Trophoblast cell (in vitro differentiated cells and primary cell): ENCODE results near the gene TARM1.

ENCODE experiments used
- DNase-seq, 2 donors: peaks; one replicate each; pipeline ENCODE4 v3.0.0-alpha.2; 2016
- H2AFZ ChIP-seq: 2 replicates; pipeline ENCODE4 v1.6.1; 2013; ENCODE audit warnings: low read length, moderate library complexity, mild to moderate bottlenecking; ENCODE audit not compliant: insufficient read depth, poor library complexity
- H2AK5ac ChIP-seq: 2 replicates; pipeline ENCODE4 v1.6.1; 2013; ENCODE audit warnings: mild to moderate bottlenecking, low read length
- H2BK120ac ChIP-seq: 2 replicates; pipeline ENCODE4 v1.6.1; 2013; ENCODE audit warnings: low read length, mild to moderate bottlenecking, moderate library complexity; ENCODE audit not compliant: insufficient read depth, poor library complexity
- H2BK12ac ChIP-seq: 2 replicates; pipeline ENCODE4 v1.6.1; 2013; ENCODE audit warnings: mild to moderate bottlenecking, low read length, moderate library complexity
- H2BK5ac ChIP-seq: 2 replicates; pipeline ENCODE4 v1.6.1; 2013; ENCODE audit warnings: low read length, low read depth, moderate library complexity, mild to moderate bottlenecking; ENCODE audit not compliant: poor library complexity
- H3K14ac ChIP-seq: 2 replicates; pipeline ENCODE4 v1.6.1; 2013; ENCODE audit warnings: mild to moderate bottlenecking, low read length
- H3K18ac ChIP-seq: 2 replicates; pipeline ENCODE4 v1.6.1; 2013; ENCODE audit warnings: mild to moderate bottlenecking, low read length
- H3K23ac ChIP-seq: 2 replicates; pipeline ENCODE4 v1.6.1; 2013; ENCODE audit warnings: low read length
- H3K27ac ChIP-seq: 2 replicates; pipeline ENCODE4 v1.5.1; 2013; ENCODE audit warnings: low read depth, mild to moderate bottlenecking, inconsistent platforms, low read length, moderate library complexity
- H3K27me3 ChIP-seq: 2 replicates; pipeline ENCODE4 v1.6.1; 2013; ENCODE audit warnings: inconsistent platforms, mild to moderate bottlenecking, low read length, moderate library complexity; ENCODE audit not compliant: insufficient read depth
- H3K36me3 ChIP-seq, 2 experiments: 1 replicate in 1 of 2; 2 replicates in 1 of 2; pipeline ENCODE4 v1.6.1; 2013; ENCODE audit warnings: low read length in 2 of 2, mild to moderate bottlenecking in 2 of 2, moderate library complexity in 1 of 2; ENCODE audit not compliant: insufficient read depth in 2 of 2, control insufficient read depth in 1 of 2
- H3K4ac ChIP-seq: 2 replicates; pipeline ENCODE4 v1.6.1; 2013; ENCODE audit warnings: low read depth, mild to moderate bottlenecking, low read length, moderate library complexity
- H3K4me1 ChIP-seq, 2 experiments: 1 replicate in 1 of 2; 2 replicates in 1 of 2; pipeline ENCODE4 v1.6.1; 2013; ENCODE audit warnings: low read length in 2 of 2, mild to moderate bottlenecking in 2 of 2, moderate library complexity in 1 of 2; ENCODE audit not compliant: insufficient read depth in 2 of 2, control insufficient read depth in 1 of 2
- H3K4me2 ChIP-seq: 2 replicates; pipeline ENCODE4 v1.6.1; 2013; ENCODE audit warnings: inconsistent platforms, mild to moderate bottlenecking, low read length, moderate library complexity
- H3K4me3 ChIP-seq: 2 replicates; pipeline ENCODE4 v1.5.1; 2013; ENCODE audit warnings: mild to moderate bottlenecking, low read depth, low read length, inconsistent platforms
- H3K79me1 ChIP-seq: one replicate; pipeline ENCODE4 v1.6.1; 2013; ENCODE audit warnings: low read length
- H3K79me2 ChIP-seq: 2 replicates; pipeline ENCODE4 v1.6.1; 2013; ENCODE audit warnings: low read length, mild to moderate bottlenecking; ENCODE audit not compliant: control insufficient read depth, insufficient read depth, poor library complexity
- H3K9ac ChIP-seq: 2 replicates; pipeline ENCODE4 v1.6.1; 2013; ENCODE audit warnings: mild to moderate bottlenecking, low read length
- H3K9me3 ChIP-seq: 2 replicates; pipeline ENCODE4 v1.6.1; 2013; ENCODE audit warnings: low read depth, mild to moderate bottlenecking, control low read depth, inconsistent platforms, low read length; ENCODE audit not compliant: insufficient read depth
- H4K12ac ChIP-seq: 2 replicates; pipeline ENCODE4 v1.6.1; 2013; ENCODE audit warnings: low read depth, mild to moderate bottlenecking, low read length, moderate library complexity
- H4K8ac ChIP-seq: 2 replicates; pipeline ENCODE4 v1.6.1; 2013; ENCODE audit warnings: low read depth, mild to moderate bottlenecking, low read length, moderate library complexity
- H4K91ac ChIP-seq: one replicate; pipeline ENCODE4 v1.6.1; 2013; ENCODE audit warnings: low read depth, mild to moderate bottlenecking, low read length, moderate library complexity
- WGBS: extraction: QIAGEN DNeasy Blood & Tissue Kit; methylation state at CpG from one replicate; pipeline ENCODE4 v1.1.7; 2013; ENCODE audit warnings: missing lambda C conversion rate; ENCODE audit not compliant: insufficient read length, insufficient coverage; ENCODE audit errors: extremely low coverage; 5-methylcytosine and 5-hydroxymethylcytosine counted together

The TARM1 gene

GRCh38 chr19:54094426-54095000 is 13.3 kb upstream of the TARM1 start:
- no peak overlapping the region for H3K4ac ChIP-seq
- H4K91ac ChIP-seq: no peak overlapping the region
- H3K36me3 ChIP-seq: no peaks in the 10 kb centered on the region
- H2BK12ac ChIP-seq: no peak overlapping the region
- H2BK5ac ChIP-seq: no peak overlapping the region
- H3K9ac ChIP-seq: no peak overlapping the region
- no peak overlapping the region for H2AK5ac ChIP-seq
- no peak overlapping the region for H3K4me3 ChIP-seq
- H2BK120ac ChIP-seq: no peak overlapping the region
- no peak overlapping the region for H4K12ac ChIP-seq
- H3K23ac ChIP-seq: no peak overlapping the region
- no peak overlapping the region for H3K18ac ChIP-seq
- H3K27me3 ChIP-seq: peaks cover 5% of the 10 kb centered on the region
- peaks cover 7% of the 10 kb centered on the region for H3K9me3 ChIP-seq
- H3K79me2 ChIP-seq: no peaks in the 10 kb centered on the region
- no peak overlapping the region for H3K14ac ChIP-seq
- H3K79me1 ChIP-seq: no peaks in the 10 kb centered on the region
- no peak overlapping the region for H3K27ac ChIP-seq
- H3K4me2 ChIP-seq: no peak overlapping the region
- no peak for DNase-seq
- peaks cover 3 to 6% of the 10 kb centered on the region in 2 experiments for H3K4me1 ChIP-seq
- H4K8ac ChIP-seq: no peak overlapping the region
- H2AFZ ChIP-seq: no peak overlapping the region
- whole genome bisulfite sequencing: no CpG with 5 or more reads among the region's 17 CpGs

DNA sequence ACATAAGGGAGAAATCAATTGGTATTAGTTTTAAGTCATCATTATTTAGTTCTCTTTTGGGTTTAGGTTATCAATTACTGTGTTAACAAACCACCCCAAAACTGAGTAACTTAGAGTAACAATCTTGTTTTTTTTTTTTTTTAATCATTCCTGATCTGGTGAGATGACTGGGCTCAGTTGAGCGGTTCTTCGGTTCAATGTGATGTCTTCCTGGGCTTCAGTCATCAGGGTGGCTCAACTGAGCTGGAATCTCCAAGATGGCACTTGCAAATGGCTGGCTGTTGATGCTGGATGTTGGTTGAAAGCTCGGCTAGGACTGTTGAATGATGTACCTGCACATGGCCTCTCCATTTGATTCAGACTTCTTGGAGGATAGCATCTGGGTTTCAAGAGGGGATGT is 3.2 kb upstream of the TARM1 start:
- H2BK120ac ChIP-seq: no peak overlapping the region
- peaks cover 7% of the 10 kb centered on the region for H3K9me3 ChIP-seq
- H2AK5ac ChIP-seq: no peak overlapping the region
- no peaks in the 10 kb centered on the region for H3K27me3 ChIP-seq
- no peak overlapping the region for H4K8ac ChIP-seq
- H3K27ac ChIP-seq: no peak overlapping the region
- no peaks in the 10 kb centered on the region for H3K79me2 ChIP-seq
- no peak overlapping the region for H2AFZ ChIP-seq
- no peak overlapping the region for H4K91ac ChIP-seq
- no peak for DNase-seq
- H4K12ac ChIP-seq: no peak overlapping the region
- H3K4ac ChIP-seq: no peak overlapping the region
- no peak overlapping the region for H3K4me2 ChIP-seq
- no peaks in the 10 kb centered on the region for H3K36me3 ChIP-seq
- no CpG with 5 or more reads among the region's 3 CpGs for WGBS
- no peak overlapping the region for H3K14ac ChIP-seq
- H3K4me1 ChIP-seq: no peaks in the 10 kb centered on the region
- no peak overlapping the region for H2BK12ac ChIP-seq
- H3K79me1 ChIP-seq: no peaks in the 10 kb centered on the region
- H3K4me3 ChIP-seq: no peak overlapping the region
- no peak overlapping the region for H3K23ac ChIP-seq
- no peak overlapping the region for H3K18ac ChIP-seq
- no peak overlapping the region for H2BK5ac ChIP-seq
- no peak overlapping the region for H3K9ac ChIP-seq

GRCh38 chr19:54077334-54077733 is 3.8 kb downstream of the TARM1 start:
- H2BK5ac ChIP-seq: no peak overlapping the region
- H3K4me2 ChIP-seq: no peak overlapping the region
- H3K9ac ChIP-seq: no peak overlapping the region
- H3K4me1 ChIP-seq: no peaks in the 10 kb centered on the region
- H3K23ac ChIP-seq: no peak overlapping the region
- H3K4ac ChIP-seq: no peak overlapping the region
- peaks cover 7% of the 10 kb centered on the region for H3K9me3 ChIP-seq
- H4K8ac ChIP-seq: no peak overlapping the region
- H3K79me1 ChIP-seq: no peaks in the 10 kb centered on the region
- no peak overlapping the region for H2BK120ac ChIP-seq
- WGBS: no CpG with 5 or more reads among the region's 5 CpGs
- H4K91ac ChIP-seq: no peak overlapping the region
- H3K36me3 ChIP-seq: no peaks in the 10 kb centered on the region
- no peak overlapping the region for H3K14ac ChIP-seq
- no peak overlapping the region for H3K27ac ChIP-seq
- H4K12ac ChIP-seq: no peak overlapping the region
- H3K79me2 ChIP-seq: no peaks in the 10 kb centered on the region
- H3K4me3 ChIP-seq: no peak overlapping the region
- no peak overlapping the region for H2AK5ac ChIP-seq
- no peak overlapping the region for H2AFZ ChIP-seq
- no peak for DNase-seq
- H2BK12ac ChIP-seq: no peak overlapping the region
- no peak overlapping the region for H3K18ac ChIP-seq
- H3K27me3 ChIP-seq: no peaks in the 10 kb centered on the region

GRCh38 chr19:54074851-54075250 is 6.3 kb downstream of the TARM1 start:
- no peak overlapping the region for H4K91ac ChIP-seq
- H3K9me3 ChIP-seq: peaks cover 4% of the 10 kb centered on the region
- no peak overlapping the region for H2AK5ac ChIP-seq
- H2BK120ac ChIP-seq: no peak overlapping the region
- H3K4me3 ChIP-seq: no peak overlapping the region
- H2BK5ac ChIP-seq: no peak overlapping the region
- no peaks in the 10 kb centered on the region for H3K79me2 ChIP-seq
- H4K12ac ChIP-seq: no peak overlapping the region
- DNase-seq: no peak
- no peak overlapping the region for H3K9ac ChIP-seq
- WGBS: no CpG with 5 or more reads among the region's 9 CpGs
- no peak overlapping the region for H3K4me2 ChIP-seq
- H3K27me3 ChIP-seq: no peaks in the 10 kb centered on the region
- no peak overlapping the region for H3K14ac ChIP-seq
- H3K36me3 ChIP-seq: no peaks in the 10 kb centered on the region
- no peak overlapping the region for H3K27ac ChIP-seq
- no peaks in the 10 kb centered on the region for H3K79me1 ChIP-seq
- H3K23ac ChIP-seq: no peak overlapping the region
- H3K4me1 ChIP-seq: no peaks in the 10 kb centered on the region
- H2AFZ ChIP-seq: no peak overlapping the region
- H3K4ac ChIP-seq: no peak overlapping the region
- no peak overlapping the region for H3K18ac ChIP-seq
- H4K8ac ChIP-seq: no peak overlapping the region
- H2BK12ac ChIP-seq: no peak overlapping the region
